ENCODE measurements around the gene TCEA3.

GRCh38 chr1:23416964-23417363 lies 7.6 kb downstream of the TCEA3 start:
- TF ChIP-seq CTCF (conservative IDR thresholded peaks at IDR 0.05; ENCODE audit: low read depth, low read length), result no peak
- no peak for TF ChIP-seq RAD21 (IDR thresholded peaks at IDR 0.05; ENCODE audit: low read length)
- TF ChIP-seq POLR2A (IDR thresholded peaks at IDR 0.05; ENCODE audit: low read depth, low read length), result no peak
- no peak for TF ChIP-seq CEBPB (IDR thresholded peaks at IDR 0.05; ENCODE audit: low read depth, low read length)

Data from IMR-90 (cell line).